Prostate gland (tissue), 2 donors: Measurements from ENCODE around the gene FAM120B. TPM values are rescaled to one million over a fixed set of nuclear protein-coding genes. Genes with fewer than 3 reads are reported as not detected.

ENCODE experiments used
- DNase-seq: peaks from one replicate; pipeline ENCODE4 v3.0.0-alpha.2; 2019; ENCODE audit warnings: low spot score
- H3K27ac ChIP-seq, 2 donors: fragments of 200-600 bp; sonication (generic); 2 replicates each; pipeline ENCODE4 v1.5.1; 2017 to 2019
- H3K27me3 ChIP-seq: fragments of 200-600 bp; sonication (generic); replicated peaks from 2 replicates; pipeline ENCODE4 v1.5.1; 2019; ENCODE audit not compliant: insufficient read depth
- H3K36me3 ChIP-seq, 2 donors: fragments of 200-600 bp; sonication (generic); 1 replicate in 1 of 2; 2 replicates in 1 of 2; pipeline versions ENCODE4 v1.5.1 to v1.8.1; 2017 to 2019
- H3K4me1 ChIP-seq: fragments of 200-600 bp; sonication (generic); replicated peaks from 2 replicates; pipeline ENCODE4 v1.5.1; 2019
- H3K4me3 ChIP-seq, 2 donors: fragments of 200-600 bp; sonication (generic); 2 replicates each; pipeline ENCODE4 v1.5.1; 2017 to 2019
- H3K9me3 ChIP-seq: fragments of 200-600 bp; sonication (generic); 2 replicates; pipeline ENCODE4 v1.5.1; 2017
- POLR2A ChIP-seq: fragments of 450-650 bp; IDR thresholded peaks from one replicate; pipeline ENCODE4 v1.6.1; 2016; ENCODE audit warnings: antibody characterized with exemption, mild to moderate bottlenecking
- POLR2AphosphoS5 ChIP-seq: sonication (generic); formaldehyde crosslinking; IDR thresholded peaks from one replicate; pipeline ENCODE4 v1.6.1; 2017; ENCODE audit warnings: antibody characterized with exemption
- WGBS: methylation state at CpG from one replicate; pipeline ENCODE4 v1.1.5; 2018; 5-methylcytosine and 5-hydroxymethylcytosine counted together
- intact Hi-C: fragments of 100-400 bp; cut with DNase I; formaldehyde crosslinking; loops from one replicate; pipeline ENCODE4 v1.14.2; 2022
- total RNA-seq, 2 donors: library from RNA; depleted of rRNA; stranded (reverse); fragments of >200 nt; gene quantifications; one replicate each; pipeline ENCODE4 v1.1.0, GENCODE V29; 2016
- TF ChIP-seq, protein P1 (sequence below), 4 experiments: fragments of 200-600 bp in 2 of 4; fragments of 450-650 bp in 2 of 4; sonication (generic) in 2 of 4; IDR thresholded peaks; 1 replicate in 3 of 4; 2 replicates in 1 of 4; pipeline ENCODE4 v1.5.1; 2016 to 2019; ENCODE audit warnings: antibody characterized with exemption in 4 of 4, mild to moderate bottlenecking in 2 of 4, moderate library complexity in 2 of 4

The FAM120B gene
- total RNA-seq, 2 donors from 2014 or later = 28.8 to 45.0 TPM

DNA sequence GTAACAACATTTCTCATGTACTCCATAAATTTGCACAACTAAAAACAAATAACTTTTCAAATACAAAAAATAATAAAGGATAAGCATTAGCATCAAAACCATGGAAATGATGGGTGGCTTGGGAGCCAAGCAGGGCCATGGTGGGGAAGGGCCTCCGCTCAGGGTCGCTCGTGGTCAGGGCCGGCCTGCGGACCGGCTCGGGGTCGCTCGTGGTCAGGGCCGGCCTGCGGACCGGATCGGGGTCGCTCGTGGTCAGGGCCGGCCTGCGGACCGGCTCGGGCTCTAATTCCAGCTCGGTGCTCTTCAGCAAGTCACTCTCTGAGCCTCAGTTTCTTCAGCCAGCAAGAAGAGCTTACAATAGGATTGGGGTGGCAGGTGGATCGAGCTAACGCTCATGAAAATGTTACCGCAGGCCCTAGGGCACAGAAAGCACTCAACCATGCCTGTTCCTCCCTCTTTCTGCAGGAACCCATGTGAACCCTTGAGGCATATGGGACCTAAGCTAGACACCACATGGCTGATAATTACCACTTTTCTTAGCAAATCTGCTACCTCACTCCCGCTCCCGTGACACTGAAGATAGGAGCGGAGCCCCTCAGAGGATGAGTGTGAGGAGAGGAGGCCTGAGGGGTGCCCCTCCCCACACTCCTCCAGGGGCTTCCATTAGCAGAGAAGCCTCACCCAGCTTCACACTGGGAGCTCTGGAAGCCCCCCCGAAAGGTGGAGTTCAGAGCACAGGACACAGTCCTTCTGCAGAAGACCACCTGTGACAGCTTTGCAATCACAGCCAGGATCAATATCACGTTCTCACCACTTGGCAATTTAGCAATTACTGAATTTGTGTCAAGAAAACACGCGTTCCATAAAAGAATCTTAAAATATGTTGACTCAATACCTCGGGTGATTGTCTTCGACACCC, 143.5 kb downstream of the FAM120B start:
- no peak for DNase-seq
- TF ChIP-seq, protein P1, sequence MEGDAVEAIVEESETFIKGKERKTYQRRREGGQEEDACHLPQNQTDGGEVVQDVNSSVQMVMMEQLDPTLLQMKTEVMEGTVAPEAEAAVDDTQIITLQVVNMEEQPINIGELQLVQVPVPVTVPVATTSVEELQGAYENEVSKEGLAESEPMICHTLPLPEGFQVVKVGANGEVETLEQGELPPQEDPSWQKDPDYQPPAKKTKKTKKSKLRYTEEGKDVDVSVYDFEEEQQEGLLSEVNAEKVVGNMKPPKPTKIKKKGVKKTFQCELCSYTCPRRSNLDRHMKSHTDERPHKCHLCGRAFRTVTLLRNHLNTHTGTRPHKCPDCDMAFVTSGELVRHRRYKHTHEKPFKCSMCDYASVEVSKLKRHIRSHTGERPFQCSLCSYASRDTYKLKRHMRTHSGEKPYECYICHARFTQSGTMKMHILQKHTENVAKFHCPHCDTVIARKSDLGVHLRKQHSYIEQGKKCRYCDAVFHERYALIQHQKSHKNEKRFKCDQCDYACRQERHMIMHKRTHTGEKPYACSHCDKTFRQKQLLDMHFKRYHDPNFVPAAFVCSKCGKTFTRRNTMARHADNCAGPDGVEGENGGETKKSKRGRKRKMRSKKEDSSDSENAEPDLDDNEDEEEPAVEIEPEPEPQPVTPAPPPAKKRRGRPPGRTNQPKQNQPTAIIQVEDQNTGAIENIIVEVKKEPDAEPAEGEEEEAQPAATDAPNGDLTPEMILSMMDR (IDR thresholded peaks at IDR 0.05) = no peak
- TF ChIP-seq POLR2AphosphoS5 = no peak
- TF ChIP-seq POLR2A = no peak
- WGBS = 90% methylated on average over 32 of the region's 32 CpGs

DNA sequence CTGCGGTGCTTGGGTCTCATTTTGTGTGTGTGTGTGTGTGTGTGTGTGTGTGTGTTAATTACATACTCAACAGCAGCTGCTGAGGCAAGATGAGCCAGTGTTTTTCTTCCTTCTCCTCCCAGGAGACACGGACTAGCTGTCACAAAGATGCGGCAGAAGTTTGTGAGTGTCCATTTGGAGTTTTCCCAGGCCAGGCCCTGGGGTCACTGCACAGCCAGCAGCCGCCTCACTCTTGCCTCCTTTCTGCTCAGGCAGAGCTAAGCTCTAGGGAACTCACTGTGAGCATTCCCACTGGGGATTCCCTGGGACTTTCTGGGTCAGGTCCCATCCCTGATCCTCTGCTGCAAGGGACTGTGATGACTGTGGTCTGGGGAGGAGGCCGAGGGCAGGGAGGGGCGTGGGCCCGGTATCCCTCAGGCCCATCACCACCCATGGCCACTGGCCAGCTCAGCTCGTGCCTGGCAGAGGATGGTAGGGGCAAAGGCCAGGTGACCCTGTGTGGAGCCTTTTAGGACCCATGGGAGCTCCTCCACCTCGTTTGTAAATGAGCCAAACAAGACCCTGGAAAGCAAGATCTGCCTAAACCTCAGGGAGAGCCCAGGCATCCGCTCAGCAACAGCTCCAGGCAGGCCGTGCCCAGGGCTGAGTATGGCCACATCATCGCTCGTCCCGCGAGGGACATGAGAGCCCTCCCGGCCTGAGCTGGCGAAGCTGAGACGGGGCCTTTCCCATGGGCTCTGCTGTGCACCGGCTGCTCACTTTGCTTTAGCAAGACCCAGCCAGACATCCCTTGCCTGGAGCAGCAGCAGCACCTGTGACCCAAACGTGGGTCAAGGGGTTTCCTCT, 144.6 kb downstream of the FAM120B start:
- no peaks in the 10 kb centered on the region for H3K4me1 ChIP-seq
- TF ChIP-seq POLR2AphosphoS5 (no peak), POLR2A (no peak)
- TF ChIP-seq, protein P1 (IDR thresholded peaks at IDR 0.05) = no peak
- WGBS = 90% methylated on average over 19 of the region's 20 CpGs
- H3K27me3 ChIP-seq = no peaks in the 10 kb centered on the region
- no peak overlapping the region for H3K27ac ChIP-seq
- H3K36me3 ChIP-seq = no peaks in the 10 kb centered on the region
- intact Hi-C loops = no loop called here
- no peaks in the 10 kb centered on the region for H3K9me3 ChIP-seq
- H3K4me3 ChIP-seq = no peak overlapping the region
- DNase-seq = no peak

More for the DNA sequence above, 143.5 kb downstream of the FAM120B start:
- no peak overlapping the region for H3K4me3 ChIP-seq
- no peaks in the 10 kb centered on the region for H3K4me1 ChIP-seq
- intact Hi-C loops = no loop called here
- no peaks in the 10 kb centered on the region for H3K9me3 ChIP-seq
- H3K27ac ChIP-seq = no peak overlapping the region
- no peaks in the 10 kb centered on the region for H3K27me3 ChIP-seq
- H3K36me3 ChIP-seq = no peaks in the 10 kb centered on the region

DNA sequence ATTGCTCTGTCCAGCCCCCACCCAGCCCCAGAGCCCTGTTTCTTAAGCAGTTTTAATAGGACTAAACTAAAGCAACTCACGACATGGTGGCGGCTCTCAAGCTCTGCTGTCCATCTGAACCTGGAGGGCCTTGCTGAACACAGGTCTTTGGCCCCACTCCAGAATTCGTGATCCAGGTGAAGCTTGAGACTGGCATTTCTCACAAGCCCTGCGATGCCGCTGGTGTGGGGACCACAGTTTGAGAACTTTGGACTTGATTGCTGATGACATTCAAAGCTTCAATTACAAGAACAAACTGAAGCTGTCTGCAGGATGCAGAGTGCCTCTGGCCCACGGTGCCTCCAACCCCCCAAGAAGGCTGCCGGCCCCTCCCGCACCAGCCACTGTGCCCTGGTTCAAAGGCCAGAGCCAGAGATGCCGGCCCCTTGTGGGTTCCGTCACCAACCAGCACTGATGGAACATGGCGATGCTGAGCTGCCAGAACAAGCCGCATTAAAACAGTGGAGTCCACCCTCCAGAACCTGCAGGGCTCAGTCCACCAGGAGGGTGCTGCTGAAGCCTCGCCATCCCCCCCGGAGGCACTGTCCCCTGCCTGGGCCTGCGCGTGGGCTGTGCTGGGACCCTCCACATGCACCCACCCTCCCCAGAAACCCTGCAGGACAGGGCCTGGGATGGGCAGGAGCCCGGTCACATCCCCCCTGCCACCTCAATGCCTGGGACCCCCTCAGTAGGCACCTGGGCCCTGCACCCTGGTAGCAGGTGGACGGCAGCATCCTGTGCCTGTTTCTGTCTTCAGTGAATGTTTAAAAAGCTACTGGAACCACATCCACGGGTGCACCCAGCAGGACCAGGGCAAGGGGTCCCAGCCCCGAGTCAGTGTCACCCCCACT, 145.4 kb downstream of the FAM120B start:
- TF ChIP-seq POLR2A (no peak), POLR2AphosphoS5 (no peak)
- TF ChIP-seq, protein P1 (IDR thresholded peaks at IDR 0.05) = no peak
- no peak for DNase-seq
- intact Hi-C loops = no loop called here

DNA sequence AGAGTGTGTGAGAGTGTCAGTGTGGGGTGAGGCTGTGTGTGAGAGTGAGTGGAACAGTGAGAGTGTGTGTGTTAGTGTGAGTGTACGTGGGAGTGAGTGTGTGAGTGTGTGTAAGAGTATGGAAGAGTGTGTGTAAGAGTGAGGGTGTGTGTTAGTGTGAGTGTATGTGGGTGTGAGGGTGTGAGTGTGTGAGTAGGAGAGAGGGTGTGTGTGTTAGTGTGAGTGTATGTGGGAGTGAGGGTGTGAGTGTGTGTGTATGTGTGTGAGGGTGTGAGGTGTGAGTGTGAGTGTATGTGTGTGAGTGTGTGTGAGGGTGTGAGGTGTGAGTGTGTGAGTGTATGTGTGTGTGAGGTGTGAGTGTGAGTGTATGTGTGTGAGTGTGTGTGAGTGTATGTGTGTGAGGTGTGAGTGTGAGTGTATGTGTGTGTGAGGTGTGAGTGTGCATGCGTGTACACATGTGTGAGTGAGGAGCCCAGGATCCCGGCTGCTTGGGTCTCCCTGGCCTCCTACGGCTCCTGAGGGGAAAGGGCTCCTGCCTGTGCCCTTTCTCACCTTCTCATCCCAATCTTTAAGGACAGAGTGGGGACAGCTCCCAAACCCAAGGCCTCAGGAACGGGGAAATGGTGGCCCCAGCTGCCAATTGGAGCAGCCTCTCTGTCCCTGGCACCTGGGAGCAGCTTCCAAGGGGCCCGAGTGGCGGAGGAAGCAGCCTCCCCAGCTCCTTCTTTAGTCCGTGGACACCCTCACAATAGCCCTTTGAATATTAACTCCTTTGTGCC, 146.4 kb downstream of the FAM120B start:
- no peaks in the 10 kb centered on the region for H3K4me1 ChIP-seq
- H3K27me3 ChIP-seq = no peaks in the 10 kb centered on the region
- H3K36me3 ChIP-seq = no peaks in the 10 kb centered on the region
- intact Hi-C loops = no loop called here
- TF ChIP-seq, protein P1 (IDR thresholded peaks at IDR 0.05) = no peak
- TF ChIP-seq POLR2A = no peak
- no peak for TF ChIP-seq POLR2AphosphoS5
- no peak for DNase-seq
- H3K27ac ChIP-seq = no peak overlapping the region
- 69% methylated on average over 8 of the region's 8 CpGs for WGBS
- H3K9me3 ChIP-seq = no peaks in the 10 kb centered on the region
- no peak overlapping the region for H3K4me3 ChIP-seq

More for the DNA sequence above, 145.4 kb downstream of the FAM120B start:
- H3K27ac ChIP-seq = no peak overlapping the region
- no peaks in the 10 kb centered on the region for H3K27me3 ChIP-seq
- H3K36me3 ChIP-seq = no peaks in the 10 kb centered on the region
- no peak overlapping the region for H3K4me3 ChIP-seq
- 94% methylated on average over 20 of the region's 20 CpGs for WGBS
- no peaks in the 10 kb centered on the region for H3K4me1 ChIP-seq
- H3K9me3 ChIP-seq = no peaks in the 10 kb centered on the region
